ENCODE data around the gene NAE1.

GRCh38 chr16:66858740-66859396 lies 28.1 kb upstream of the NAE1 start:
- no peak for TF ChIP-seq CTCF (optimal IDR thresholded peaks at IDR 0.05 in 1 of 3, IDR thresholded peaks at IDR 0.05 in 1 of 3, conservative IDR thresholded peaks at IDR 0.05 in 1 of 3; ENCODE audit: extremely low read depth in 1 of 3, insufficient read depth in 2 of 3, low read length in 3 of 3)
- no peak for TF ChIP-seq EZH2 (IDR thresholded peaks at IDR 0.05; ENCODE audit: low read length)

Measured in keratinocyte (primary cell).